Vagina (tissue), 2 donors: Measurements from ENCODE around the gene ZBED3.
"Not testable (repeated sequence)": the region's sequence is repeated elsewhere in the genome, so short reads cannot be mapped to it uniquely, and the experiment has no call there.

ENCODE experiments used
- CTCF ChIP-seq, 3 experiments: fragments of 450-650 bp in 2 of 3; fragments of 200-600 bp in 1 of 3; sonication (generic) in 1 of 3; IDR thresholded peaks; one replicate each; pipeline ENCODE4 v1.5.1; 2017 to 2019; ENCODE audit warnings: antibody characterized with exemption in 3 of 3, mild to moderate bottlenecking in 2 of 3, moderate library complexity in 2 of 3
- POLR2A ChIP-seq, 2 donors: fragments of 450-650 bp; IDR thresholded peaks; one replicate each; pipeline ENCODE4 v1.6.1; 2017; ENCODE audit warnings: antibody characterized with exemption in 2 of 2, mild to moderate bottlenecking in 2 of 2, moderate library complexity in 2 of 2
- POLR2AphosphoS5 ChIP-seq, 2 donors: sonication (generic); formaldehyde crosslinking; IDR thresholded peaks; one replicate each; pipeline ENCODE4 v1.9.0; 2017; ENCODE audit warnings: antibody characterized with exemption in 2 of 2, mild to moderate bottlenecking in 2 of 2, low read depth in 1 of 2; ENCODE audit not compliant: insufficient read depth in 1 of 2

- not testable (repeated sequence) for TF ChIP-seq POLR2AphosphoS5 (IDR thresholded peaks at IDR 0.05; ENCODE audit: insufficient read depth in 1 of 2, low read depth in 1 of 2); CTCF (IDR thresholded peaks at IDR 0.05); POLR2A (IDR thresholded peaks at IDR 0.05)
Measured at GRCh38 chr5:77080479-77080878, 6.6 kb downstream of the ZBED3 start.
